ENCODE results near the gene ARHGEF37. TPM values are rescaled to one million over a fixed set of nuclear protein-coding genes. Genes with fewer than 3 reads are reported as not detected.

ARHGEF37 gene
- total and polyA plus RNA-seq, 9 of the 15 experiments (the other 6 are each of a cell fraction or from before 2014, with no cell fraction given), result 0.01 to 0.27 (median 0.05) TPM

DNA sequence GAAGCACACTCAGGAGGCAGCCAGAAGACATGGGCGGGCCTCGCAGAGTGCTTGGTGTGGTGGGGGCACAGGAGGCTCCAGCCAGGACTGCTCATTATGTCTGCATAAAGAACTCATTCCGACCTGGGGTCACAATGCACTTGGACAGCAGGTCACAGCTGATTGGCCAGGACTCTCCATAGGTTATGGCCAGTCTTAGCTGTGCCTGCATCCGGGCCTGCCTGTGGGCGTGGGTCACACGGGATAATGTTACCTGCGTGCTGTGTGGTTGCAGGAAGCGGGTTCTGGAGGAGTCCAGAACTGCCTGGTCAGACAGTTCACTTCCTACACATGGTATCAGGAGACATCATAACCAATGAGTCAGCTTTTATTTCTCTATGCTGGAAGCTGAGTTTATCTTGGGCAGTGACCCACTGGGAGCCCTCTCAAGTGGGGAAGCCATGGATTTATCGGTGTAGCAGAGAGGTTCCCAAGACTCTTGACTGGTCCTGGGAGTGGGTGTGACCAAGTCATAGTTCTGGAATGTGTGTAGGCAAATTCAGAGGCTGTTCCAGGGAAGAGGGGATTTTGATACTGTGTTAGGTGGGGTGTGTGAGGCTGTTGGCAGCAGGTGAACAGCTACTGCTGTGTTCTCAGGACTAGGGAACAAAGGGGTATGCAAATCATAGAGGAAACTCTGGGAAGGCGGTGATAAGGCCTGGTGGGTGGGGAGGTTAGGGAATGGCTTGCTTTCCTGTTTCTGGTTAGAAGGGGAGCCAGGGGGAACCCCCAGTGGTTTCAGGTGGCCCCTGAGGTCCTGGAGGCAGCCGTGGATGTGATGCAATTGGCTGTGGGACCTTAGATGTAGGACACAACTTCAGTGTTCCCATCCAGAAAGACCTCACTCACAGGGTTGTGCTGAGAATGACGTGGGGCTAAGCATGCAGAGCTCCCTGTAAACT is 51.3 kb downstream of the ARHGEF37 start (continued):
- TF ChIP-seq, protein P1, sequence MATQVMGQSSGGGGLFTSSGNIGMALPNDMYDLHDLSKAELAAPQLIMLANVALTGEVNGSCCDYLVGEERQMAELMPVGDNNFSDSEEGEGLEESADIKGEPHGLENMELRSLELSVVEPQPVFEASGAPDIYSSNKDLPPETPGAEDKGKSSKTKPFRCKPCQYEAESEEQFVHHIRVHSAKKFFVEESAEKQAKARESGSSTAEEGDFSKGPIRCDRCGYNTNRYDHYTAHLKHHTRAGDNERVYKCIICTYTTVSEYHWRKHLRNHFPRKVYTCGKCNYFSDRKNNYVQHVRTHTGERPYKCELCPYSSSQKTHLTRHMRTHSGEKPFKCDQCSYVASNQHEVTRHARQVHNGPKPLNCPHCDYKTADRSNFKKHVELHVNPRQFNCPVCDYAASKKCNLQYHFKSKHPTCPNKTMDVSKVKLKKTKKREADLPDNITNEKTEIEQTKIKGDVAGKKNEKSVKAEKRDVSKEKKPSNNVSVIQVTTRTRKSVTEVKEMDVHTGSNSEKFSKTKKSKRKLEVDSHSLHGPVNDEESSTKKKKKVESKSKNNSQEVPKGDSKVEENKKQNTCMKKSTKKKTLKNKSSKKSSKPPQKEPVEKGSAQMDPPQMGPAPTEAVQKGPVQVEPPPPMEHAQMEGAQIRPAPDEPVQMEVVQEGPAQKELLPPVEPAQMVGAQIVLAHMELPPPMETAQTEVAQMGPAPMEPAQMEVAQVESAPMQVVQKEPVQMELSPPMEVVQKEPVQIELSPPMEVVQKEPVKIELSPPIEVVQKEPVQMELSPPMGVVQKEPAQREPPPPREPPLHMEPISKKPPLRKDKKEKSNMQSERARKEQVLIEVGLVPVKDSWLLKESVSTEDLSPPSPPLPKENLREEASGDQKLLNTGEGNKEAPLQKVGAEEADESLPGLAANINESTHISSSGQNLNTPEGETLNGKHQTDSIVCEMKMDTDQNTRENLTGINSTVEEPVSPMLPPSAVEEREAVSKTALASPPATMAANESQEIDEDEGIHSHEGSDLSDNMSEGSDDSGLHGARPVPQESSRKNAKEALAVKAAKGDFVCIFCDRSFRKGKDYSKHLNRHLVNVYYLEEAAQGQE (IDR thresholded peaks at IDR 0.05; ENCODE audit: borderline replicate concordance), result peak; percentile 86
- TF ChIP-seq, protein P1 (CRISPR knock-in tag; IDR thresholded peaks at IDR 0.05; ENCODE audit: low read depth), result no peak
- TF ChIP-seq JUND (IDR thresholded peaks at IDR 0.05; ENCODE audit: borderline replicate concordance, low read depth, low read length), result peak; percentile 79
- TF ChIP-seq JUND (tag; IDR thresholded peaks at IDR 0.05; ENCODE audit: borderline replicate concordance, low read depth, low read length), result peak; percentile 83; the same call in 2 of the 3 replicates
- TF ChIP-seq MECOM (CRISPR knock-in tag; IDR thresholded peaks at IDR 0.05), result no peak
- TF ChIP-seq XRCC3 (IDR thresholded peaks at IDR 0.05), result no peak
- no peak for TF ChIP-seq SMC3 (conservative IDR thresholded peaks at IDR 0.05; ENCODE audit: insufficient read depth, low read depth, low read length)
- TF ChIP-seq ZNF830 (CRISPR knock-in tag; IDR thresholded peaks at IDR 0.05), result no peak
- TF ChIP-seq TAF15 (IDR thresholded peaks at IDR 0.05; ENCODE audit: low read depth, low read length), result no peak
- no peak for TF ChIP-seq RBM17 (IDR thresholded peaks at IDR 0.05; ENCODE audit: borderline replicate concordance, low read depth, low read length)
- no peak for TF ChIP-seq ERF (CRISPR knock-in tag; IDR thresholded peaks at IDR 0.05)
- TF ChIP-seq MXI1 (IDR thresholded peaks at IDR 0.05; ENCODE audit: low read depth, low read length), result no peak
- TF ChIP-seq, protein P2, sequence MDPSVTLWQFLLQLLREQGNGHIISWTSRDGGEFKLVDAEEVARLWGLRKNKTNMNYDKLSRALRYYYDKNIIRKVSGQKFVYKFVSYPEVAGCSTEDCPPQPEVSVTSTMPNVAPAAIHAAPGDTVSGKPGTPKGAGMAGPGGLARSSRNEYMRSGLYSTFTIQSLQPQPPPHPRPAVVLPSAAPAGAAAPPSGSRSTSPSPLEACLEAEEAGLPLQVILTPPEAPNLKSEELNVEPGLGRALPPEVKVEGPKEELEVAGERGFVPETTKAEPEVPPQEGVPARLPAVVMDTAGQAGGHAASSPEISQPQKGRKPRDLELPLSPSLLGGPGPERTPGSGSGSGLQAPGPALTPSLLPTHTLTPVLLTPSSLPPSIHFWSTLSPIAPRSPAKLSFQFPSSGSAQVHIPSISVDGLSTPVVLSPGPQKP (CRISPR knock-in tag; IDR thresholded peaks at IDR 0.05), result no peak
- TF ChIP-seq NFATC3 (IDR thresholded peaks at IDR 0.05), result no peak
- TF ChIP-seq RBM22 (IDR thresholded peaks at IDR 0.05; ENCODE audit: low read depth, low read length, poor library complexity, severe bottlenecking), result no peak
- TF ChIP-seq, protein P3, sequence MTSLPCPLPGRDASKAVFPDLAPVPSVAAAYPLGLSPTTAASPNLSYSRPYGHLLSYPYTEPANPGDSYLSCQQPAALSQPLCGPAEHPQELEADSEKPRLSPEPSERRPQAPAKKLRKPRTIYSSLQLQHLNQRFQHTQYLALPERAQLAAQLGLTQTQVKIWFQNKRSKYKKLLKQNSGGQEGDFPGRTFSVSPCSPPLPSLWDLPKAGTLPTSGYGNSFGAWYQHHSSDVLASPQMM (CRISPR knock-in tag; IDR thresholded peaks at IDR 0.05), result no peak
- no peak for TF ChIP-seq ZNF253 (CRISPR knock-in tag; conservative IDR thresholded peaks at IDR 0.05)
- TF ChIP-seq ZNF124 (CRISPR knock-in tag; IDR thresholded peaks at IDR 0.05), result no peak
- TF ChIP-seq SAFB2 (IDR thresholded peaks at IDR 0.05; ENCODE audit: borderline replicate concordance, low read depth, low read length, severe bottlenecking), result no peak
- peak; percentile 80 for TF ChIP-seq CBFA2T3 (IDR thresholded peaks at IDR 0.05)

All from K562 (cell line).